ENCODE measurements around the gene NUBP2.

Gene NUBP2, protein sequence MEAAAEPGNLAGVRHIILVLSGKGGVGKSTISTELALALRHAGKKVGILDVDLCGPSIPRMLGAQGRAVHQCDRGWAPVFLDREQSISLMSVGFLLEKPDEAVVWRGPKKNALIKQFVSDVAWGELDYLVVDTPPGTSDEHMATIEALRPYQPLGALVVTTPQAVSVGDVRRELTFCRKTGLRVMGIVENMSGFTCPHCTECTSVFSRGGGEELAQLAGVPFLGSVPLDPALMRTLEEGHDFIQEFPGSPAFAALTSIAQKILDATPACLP

DNA sequence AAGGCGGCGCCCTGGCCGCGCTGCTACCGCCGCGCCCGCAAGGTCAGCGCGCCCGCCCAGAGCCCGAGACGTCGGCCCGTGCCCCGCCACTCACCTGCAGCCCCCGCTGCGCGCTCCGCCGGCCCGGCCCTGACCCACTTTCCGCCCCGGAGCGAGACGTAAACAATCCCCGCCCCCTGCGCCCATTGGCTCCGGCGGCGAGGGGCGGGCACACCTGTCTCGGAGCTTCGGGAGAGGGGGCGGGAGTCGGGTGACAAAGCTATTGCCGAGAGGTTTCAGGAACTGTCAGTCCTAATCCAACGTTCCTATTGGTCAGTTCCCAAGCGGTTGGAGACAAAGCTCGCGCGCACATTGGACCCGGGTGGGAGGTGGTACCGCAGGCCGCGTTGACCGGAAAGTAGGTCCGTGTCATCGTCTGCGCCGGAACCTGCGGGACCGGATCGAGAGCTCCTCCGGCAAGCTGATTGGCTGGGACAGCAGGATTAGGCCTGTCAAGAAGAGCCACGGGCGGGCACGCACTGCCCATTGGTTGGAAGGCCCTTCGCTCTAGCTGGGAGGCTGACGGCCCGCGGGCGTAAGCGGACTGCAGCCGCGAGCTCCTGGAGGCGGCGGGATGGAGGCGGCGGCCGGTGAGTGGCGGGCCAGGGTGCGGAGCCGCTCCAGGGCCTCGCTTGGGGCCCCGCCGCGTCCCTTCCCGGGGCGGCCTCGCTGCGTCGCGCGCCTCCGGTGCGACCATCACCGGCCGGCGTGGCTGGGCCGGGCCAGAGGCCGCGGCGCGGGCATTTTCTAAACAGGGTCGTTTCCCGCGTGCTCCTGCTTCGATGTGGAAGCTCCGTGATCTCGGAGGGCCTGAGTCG lies at the start of gene NUBP2, which contains the start of gene SPSB3:
Gene NUBP2 (plus strand): TSS at position 553 of the 857 bp plus-strand sequence. CDS start 61 bp downstream, at position 614.
Gene SPSB3 (minus strand): TSS at position 164 of the 857 bp plus-strand sequence. CDS start 1,088 bp downstream, outside the sequence.
- peak; percentile 100 for DNase-seq

DNA sequence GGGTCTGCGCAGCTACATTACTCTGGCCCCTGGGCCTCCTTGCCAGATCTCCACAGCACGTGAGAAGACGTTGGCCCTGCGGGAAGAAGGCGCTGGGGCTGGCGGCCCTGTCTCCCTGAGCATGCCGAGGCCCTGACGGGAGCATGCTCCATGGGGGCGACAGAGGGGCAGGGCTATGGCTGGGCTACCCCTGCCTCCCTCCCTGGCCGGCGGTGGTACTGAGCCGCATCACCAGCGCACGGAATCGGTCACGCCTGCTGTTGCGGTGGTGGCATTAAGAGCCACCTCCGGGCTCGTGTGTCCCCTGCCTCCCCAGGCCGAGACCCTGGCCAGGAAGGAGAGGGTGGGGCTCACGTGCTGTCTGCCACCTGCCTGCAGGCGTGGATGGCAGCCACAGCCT lies 48.6 kb upstream of the NUBP2 start:
- no peak for DNase-seq

DNA sequence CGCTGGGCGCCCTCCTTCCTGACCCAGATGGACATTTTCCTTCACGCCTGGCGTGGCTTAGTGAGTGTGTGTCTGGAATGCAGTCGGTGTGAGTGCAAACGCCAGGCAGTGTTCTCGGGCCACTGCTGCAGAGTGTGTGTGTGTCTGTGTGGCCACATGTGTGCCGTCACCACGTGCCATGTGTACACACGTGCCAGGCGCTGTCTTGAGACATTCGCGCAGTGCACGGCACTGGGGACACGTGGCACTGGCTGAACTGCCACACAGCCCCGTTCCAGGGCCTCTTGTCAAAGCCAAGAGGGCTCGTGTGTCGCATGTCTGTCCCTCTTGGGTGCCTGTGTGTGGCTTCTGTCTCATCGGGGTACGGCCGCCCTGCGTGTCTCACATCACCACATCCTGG lies 47.9 kb upstream of the NUBP2 start:
- no peak for DNase-seq

DNA sequence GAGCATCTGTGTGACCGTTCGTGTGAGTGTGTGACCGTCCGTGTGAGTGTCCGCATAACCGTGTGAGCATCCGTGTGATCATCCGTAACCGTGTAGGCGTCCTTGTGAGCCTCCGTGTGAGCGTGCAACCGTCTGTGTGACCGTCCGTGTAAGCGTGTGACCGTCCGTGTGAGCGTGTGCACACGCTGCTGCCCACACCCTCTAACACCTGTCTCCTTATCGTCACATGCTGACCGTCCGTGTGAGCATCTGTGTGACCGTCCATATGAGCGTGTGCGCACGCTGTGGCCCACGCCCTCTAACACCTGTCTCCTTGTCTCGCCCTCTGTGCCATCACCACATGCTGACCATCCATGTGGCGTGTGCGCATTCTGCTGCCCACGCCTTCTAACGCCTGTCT lies 42.5 kb upstream of the NUBP2 start:
- DNase-seq = no peak

DNA sequence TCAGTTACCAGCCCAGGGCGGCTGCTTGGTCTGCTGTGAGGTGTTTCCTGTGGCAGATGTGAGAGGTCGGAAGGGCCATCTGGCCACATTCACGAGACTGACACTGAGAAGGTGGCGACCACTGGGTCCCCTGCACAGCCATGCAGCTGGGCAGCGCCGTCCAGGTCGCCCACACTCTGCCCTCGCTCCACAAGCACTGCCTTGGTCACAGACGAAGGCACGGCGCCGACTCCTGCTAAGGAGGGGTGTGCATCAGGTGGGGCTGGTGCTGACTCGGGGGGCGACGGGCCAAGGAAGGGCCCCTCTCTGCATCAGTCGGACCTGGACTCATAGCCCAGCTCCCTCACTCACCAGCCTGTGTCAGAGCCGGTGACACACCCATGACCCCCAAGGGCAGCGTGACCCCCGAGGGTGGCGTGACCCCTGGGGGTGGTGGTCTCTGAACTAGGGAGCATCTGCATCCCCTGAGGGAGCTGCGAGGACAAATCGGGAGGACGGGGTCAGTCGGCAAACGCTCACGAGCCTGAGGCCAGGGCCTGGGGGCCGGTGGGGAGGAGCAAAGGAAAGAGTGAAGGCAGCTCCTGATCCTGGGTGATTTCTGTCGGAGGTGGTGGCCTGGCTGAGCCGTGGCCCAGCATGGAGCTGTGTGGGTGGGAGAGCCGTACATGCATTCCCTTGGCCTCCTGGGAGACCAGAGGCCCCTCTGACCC lies 41.8 kb upstream of the NUBP2 start:
- peak; percentile 46 for DNase-seq

DNA sequence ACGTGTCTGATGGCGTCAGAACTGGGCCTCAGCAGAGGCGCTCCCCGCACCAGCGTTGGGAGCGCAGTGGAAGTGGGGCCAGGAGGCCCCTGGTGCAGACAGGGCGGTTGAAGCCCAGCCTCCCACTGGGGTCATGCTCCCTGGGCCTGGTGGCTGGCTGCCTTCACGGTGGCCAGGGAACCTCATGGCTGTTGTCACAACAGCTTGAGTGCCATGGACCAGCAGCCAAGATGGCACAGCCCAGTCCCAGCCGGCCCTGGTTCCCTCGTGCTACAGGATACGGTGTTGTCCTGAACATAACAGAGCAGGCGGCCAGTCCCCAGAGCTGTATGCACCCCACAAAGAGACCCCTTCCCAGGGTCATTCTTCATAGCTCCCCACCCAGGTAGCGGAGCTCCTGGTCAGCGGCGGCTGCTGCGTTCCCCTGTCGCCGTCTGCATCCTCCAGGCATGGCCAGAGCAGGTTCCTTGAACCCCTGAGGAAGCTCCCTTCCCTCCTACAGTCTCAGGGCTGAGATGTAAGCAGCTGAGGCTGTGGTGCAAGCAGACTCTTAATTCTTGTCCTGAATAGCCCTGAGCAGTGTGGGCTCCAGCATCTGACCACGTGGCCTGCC lies 41.1 kb upstream of the NUBP2 start:
- DNase-seq = no peak

DNA sequence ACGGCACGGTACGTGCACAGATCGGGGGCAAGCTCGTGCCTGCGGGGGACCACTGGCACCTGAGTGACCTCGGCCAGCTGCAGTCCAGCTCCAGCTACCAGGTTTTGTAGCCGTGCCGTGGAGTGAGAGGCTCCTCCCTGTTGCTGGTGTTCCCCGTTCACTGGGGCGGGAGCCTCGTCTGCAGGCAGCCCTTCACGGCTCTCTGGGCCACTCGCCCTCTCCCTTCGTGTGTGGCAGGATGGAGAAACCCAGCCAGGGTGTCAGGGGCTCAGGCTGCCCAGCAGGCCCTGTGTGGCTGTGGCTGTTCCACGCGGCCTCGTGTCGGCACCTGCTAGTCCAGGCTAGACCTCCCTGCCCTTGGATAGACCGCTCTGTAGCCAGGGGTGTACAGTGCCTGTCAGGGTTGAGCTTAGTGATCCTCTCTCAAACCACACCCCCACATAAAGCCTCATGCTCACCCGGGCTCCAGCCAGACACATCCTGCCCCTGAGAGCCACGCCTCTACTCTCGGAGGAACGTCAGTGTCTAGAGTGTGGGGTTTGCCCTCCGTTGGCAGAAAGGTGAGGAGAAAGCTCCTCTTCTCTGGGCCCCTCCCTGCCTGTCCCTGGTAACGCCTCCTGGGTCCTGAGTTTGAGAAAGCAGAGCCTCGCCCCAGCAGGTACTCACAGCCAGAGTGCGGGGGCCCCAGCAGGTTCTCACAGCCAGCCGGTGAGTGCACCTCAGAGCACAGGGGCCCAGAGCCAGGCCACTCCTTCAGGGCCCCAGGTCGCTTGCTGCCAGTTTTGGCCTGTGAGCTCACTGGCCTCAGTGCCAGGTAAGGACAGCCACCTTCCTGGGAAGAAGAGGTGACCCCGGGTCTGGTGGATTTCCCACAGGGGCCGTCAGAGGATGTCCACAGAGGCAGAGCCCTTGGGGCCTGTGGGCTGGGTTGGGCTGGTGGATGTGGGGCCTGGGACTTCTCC lies 39.1 kb upstream of the NUBP2 start:
- DNase-seq = peak; percentile 50

DNA sequence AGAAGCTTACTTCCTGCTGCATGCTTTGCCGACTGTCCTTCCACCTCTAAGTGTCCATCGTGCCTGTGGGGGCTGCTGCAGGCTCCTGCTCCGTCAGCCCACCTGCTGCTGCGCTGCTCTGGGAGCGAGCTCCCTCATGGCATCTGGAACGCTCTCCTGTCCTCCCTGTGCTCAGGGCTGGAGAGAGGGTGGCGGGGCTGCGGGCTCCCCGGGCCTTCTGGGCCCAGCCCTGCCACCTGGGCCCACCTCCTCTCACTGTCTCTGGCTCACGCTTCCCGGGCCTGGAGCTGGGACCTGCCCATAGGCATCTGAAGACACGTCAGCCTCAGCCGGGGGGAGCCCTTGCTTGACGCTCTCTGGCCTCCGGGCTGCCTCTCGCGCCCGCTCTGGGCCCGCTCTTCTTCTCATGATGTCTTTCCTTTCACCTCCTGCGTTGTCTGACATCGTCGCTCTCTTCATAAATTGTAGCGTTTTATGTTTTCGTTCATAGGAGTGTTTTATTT lies 38.4 kb upstream of the NUBP2 start:
- peak; percentile 60 for DNase-seq

DNA sequence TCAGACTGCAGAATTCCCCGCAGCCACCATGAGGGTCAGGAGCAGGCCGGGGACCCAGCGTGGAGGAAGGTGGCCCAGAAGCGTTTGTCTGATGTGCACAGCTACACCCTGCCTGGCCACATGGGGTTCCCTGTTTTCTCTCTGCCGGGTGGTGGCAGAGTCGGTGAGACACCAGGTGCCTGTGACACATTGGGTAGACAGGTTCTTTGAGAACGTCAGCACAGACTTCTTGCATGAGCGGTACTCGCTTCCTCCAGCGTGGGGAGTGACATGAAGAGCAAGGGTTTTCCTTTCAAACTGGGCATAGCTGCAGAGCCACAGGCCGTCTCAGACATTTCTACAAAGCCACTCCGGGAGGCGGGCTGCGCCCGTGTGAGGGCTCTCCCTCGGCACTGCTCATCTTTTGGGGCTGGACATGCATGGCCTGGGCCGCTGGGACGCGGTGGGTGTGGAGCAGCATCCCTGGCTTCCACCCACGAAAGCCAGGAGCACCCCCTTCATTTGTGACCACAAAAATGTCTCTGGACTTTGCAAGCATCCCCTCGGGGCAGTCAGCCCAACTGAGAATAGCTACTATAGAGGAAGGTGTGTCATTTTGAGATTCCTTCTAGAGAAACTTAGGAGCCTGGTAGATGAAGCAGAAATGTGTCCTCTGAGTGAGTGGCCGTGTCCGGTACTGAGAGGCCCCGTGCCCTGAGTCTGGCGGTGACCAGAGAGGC lies 37.4 kb upstream of the NUBP2 start:
- DNase-seq = peak; percentile 96

DNA sequence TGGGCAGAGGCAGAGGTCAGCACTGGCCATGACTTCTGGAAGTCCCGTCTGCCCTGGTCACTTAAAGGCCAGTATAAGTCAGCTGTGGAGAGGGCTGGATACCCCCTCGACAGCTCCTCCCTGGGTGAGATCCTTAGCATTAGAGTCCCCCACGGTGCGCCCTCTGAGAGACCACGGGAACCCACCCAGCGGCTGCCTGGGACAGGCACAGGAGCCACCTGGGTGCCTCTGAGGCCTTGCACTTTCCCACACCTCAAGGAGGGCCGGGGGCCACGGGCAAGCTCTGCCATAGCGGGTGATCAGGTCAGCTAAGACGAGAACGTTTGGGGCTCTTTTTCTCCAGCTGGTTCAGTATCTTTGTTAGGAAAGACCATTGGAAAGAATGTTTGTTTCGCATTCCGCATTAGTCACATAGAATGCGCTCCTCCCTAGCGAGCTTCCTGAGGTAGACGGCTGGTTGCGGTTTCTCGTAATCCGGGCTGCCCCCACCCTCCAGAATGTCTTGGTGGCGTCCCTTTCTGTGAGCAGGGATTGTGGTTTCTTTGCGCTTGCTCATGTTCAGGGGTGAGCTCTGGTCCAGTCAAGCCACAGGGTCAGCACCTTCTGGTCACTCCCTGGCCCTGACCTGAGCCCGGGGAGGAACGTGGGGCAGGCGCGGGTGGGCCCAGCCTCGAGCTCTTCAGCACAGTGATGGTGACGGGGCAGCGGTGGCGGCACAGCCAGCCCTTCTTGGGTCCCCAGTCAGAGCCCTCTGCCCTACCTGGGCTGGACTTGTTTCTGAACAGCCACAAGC lies 36.7 kb upstream of the NUBP2 start:
- peak; percentile 91 for DNase-seq

DNA sequence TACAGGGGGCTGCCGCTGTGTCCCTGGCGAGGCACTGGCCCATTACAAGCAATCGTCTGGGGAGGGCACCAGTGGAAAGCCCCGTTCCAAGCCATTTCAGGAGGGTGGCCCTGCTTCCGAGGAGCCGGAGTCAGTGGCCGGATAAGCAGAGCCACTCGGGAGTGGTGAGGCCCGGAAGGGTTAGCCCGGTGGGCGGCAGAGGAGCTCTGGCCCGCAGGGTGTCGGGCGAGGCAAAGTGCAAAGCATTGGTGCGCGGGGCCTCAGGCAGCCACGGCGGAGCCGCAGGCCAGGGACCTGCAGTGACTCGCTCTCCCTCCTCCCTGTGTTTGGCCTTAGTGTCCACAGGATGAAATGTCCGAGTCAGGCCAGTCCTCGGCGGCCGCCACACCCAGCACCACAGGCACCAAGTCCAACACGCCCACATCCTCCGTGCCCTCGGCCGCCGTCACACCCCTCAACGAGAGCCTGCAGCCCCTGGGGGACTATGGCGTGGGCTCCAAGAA lies 36.0 kb upstream of the NUBP2 start:
- DNase-seq = no peak

DNA sequence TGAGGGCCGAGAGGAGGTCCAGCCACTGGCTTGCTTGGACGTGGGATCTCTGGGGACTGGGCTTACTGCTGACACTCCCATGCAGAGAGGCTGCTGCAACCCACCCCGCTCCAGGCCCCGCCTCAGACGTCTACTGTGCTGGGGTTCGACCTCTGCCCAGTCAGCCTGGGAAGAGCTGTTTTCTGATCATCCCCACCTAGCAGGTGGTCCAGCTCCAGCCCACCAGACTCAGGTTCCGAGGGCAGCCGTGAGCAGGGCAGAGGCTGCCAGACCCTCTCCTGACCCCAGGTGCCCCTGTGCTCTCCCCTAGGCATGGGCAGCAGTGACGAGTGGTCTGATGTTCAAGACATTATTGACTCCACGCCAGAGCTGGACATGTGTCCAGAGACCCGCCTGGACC lies 34.8 kb upstream of the NUBP2 start:
- no peak for DNase-seq

DNA sequence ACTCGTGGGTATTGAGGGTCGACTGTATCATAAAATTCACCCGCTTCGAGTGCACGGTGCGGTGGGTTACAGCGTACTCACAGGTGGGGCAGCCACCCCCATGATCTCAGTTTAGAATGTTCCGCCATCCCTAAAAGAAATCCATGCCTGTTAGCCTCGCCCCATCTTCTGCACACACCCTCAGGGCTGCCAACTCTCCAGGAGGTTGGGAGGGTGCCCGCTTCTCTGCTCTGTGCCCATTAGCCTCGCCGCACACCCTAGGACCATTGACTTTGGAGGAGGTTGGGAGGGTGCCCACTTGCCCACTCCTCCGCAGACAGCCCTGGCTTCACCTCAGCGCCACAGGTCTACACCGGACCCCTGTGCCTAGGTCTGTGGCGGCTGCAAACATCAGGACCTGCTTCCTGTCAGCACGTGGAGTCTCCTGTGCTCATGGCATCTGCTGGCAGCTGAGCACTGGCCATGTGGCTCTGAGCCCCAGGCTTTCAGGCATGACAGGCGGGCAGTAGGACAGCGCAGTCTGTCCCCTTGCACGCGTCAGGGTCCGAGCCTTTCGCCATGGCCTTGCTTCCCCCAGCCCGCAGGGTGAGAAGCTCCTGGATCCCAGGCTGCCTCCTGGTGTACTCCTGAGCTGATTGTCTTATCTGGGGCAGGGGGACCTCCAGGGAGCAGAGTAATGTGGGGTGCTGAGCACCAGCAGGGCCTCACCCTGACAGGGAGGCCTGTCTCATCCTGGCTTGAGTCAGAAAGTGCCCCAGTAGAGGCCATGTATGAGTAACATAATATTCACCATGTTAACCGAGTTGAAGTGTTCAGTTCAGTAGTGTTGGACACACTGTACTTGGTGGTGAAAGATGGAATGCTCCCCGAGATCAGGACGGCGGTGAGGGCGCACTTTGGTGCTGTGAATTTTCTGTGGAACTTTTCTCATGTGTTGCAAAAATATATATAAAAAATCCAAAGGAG lies 33.3 kb upstream of the NUBP2 start:
- no peak for DNase-seq

DNA sequence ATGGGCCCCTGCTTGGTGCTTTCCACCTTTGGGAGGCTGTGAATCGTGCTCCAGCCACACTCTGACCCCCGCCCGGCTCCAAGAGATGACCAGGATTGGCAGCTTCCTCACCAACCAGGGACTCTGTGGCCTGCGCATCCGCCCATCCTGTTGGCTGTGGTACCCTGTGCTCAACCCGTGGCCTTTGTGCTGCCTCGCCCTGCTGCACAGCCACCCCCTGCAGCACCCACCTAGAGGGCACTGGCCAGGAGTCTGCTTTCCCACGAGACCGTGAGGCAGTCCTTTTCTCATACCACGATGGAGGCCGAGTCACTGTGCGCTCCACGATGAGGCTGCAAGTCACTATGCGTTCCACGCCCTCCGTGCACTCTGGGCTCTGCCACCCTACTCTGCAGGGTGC lies 30.8 kb upstream of the NUBP2 start:
- DNase-seq = no peak

DNA sequence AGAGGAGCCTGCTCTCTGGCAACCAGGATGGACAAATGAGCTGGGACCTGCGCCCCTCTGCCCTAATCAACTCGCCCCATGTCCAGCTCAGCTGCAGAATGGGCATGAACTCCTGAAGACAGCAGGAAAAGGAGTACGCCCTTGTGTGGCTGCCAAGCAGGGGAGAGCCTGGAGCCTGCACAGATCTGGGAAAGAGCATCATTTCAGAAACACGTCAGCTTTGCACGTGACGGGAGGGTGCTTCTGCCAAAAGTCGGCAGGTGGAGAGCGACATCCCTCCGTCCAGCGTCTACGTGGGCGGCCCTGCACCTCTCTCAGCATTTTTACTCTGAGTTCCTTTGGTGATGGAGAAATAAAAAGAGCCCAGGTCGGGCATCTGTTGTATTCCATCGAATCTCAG lies 29.9 kb upstream of the NUBP2 start:
- no peak for DNase-seq

DNA sequence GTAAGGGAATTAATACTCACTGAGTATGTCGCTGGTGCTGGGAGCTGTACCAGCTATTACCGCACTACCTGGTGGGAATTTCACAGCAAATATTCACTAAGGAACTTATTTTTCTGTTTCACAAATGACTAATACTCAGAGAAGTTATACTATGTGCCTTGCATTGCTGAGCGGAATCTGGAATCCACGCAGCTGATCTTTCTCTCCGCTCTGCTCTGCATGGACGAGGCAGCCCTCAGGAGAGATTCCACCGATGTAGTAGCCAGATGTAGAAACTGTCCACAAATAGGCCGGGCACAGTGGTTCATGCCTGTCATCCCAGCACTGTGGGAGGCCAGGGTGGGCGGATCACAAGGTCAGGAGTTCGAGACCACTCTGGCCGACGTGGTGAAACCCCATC lies 28.6 kb upstream of the NUBP2 start:
- no peak for DNase-seq

DNA sequence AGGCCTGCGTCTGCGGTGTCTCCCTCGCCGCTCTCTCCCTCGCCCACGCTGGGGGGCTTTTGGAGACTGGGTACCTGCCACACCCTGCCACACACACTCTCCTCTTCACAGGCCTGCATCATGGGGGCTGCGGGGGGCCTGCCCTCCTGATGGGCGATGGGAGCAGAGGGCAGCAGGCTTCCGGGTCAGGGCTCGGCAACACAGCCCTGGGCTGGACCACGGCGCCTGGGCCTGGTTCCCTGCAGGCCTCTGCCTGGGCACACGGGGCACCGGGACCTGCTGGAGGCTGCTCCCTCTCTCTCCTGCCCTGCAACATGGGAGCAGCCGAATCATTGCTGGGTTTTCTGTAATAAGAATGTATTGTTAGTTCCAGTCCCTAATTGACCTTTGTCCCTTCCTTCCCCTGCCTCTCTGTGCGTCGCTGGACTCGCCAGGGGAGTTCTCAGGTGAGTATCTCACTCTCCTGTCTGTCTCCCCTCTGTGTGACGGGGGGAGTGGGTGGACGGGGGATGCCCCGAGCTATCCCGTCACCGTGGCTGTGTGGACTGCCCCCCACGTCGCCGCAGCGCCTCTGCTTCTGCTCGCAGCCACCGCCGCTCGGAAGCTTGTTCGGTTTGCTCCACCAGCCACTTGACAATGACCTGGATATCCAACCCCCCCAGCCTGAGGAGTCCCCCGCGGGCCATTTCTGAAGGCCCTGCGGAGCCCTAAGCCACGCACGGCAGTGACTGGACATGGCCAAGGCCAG lies 24.9 kb upstream of the NUBP2 start:
- no peak for DNase-seq

DNA sequence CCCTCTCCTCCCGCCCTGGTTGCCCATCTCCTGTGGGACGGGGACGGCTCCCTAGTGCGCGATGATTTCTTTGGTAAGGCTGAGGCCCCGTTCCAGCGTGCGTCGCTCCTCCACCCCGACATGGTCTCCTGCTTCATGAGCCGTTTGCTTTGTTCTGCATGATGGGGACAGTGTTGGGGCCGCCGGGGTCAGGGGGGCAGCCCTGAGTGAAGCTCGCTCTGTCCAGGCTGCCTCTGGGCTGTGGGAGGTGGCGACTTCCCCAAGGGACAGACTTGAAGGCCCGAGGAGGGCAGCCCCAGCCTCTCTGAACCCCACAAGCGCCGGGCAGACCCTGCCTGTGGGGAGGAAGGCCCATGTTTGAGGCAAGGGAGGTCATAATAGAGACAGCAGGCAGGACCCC lies 23.8 kb upstream of the NUBP2 start:
- no peak for DNase-seq

All from islet precursor cell (in vitro differentiated cells).